ENCODE measurements around the gene AP5B1.

Gene AP5B1, protein sequence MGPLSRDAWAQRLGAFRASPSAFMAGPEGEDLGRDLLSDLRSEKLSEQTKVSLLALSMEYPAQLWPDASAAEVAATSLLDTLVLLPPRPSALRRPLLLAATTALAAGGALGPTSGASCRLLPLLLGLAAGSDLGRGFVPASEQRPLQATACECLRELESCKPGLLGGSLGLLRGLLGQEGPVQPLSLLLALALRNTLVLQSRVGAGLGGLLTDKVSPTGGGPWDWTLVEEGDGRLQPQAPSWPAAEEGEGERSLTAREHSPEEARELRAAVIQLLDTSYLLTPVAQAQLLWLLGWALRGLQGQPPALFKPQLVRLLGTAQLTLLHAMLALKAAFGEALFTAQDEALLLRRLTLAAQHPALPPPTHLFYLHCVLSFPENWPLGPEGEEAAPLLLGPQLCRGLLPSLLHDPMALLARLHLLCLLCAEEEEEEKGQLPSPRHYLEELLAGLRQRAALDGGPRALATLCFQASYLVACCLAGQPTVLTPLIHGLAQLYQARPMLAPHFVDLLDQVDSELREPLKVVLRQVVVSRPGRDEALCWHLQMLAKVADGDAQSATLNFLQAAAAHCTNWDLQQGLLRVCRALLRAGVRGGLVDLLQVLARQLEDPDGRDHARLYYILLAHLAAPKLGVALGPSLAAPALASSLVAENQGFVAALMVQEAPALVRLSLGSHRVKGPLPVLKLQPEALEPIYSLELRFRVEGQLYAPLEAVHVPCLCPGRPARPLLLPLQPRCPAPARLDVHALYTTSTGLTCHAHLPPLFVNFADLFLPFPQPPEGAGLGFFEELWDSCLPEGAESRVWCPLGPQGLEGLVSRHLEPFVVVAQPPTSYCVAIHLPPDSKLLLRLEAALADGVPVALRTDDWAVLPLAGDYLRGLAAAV

DNA sequence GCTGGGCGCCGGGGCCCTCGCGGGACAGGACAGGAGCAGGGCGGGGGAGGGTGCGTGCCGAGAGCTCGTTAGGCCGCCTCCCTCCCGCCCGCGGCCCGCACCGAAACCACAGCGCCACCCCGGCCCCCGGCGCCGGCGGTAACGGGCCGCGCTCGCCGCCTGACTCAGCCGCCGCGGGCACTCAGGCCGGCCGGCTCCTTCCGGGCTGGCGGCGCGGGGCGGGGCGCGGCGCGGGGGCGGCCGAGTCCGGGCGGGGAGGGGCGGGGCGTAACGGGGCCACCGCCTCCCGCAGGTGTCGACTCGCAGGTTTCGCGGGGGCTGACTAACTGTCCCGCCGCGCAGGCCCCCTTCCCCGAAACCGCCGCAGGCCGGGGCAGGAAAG is at the start of gene AP5B1:
TSS of gene AP5B1 (minus strand) at position 207 of the 382 bp plus-strand sequence. CDS start 385 bp downstream, outside the sequence.
- peak; percentile 43 for DNase-seq (ENCODE audit: low spot score)

DNA sequence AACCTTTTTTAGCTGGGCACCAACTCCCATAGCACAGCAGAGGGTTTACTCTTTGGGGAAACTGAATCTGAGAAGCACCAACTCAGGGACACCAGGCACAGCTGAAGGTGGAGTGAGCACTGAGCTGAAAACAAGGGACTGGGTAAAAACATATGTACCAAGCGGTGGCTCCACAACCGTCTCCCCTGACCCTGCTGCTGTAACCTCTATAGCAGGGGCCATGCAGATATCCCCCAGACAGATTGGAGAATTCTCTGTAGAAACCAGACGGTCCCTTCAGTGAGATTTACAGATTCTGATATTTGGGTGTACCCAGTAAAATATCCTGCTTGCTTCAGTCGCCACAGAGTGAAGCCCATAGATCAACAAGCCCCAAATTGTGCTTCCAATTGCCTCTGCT is 48.7 kb upstream of the AP5B1 start:
- DNase-seq (ENCODE audit: low spot score), result no peak

DNA sequence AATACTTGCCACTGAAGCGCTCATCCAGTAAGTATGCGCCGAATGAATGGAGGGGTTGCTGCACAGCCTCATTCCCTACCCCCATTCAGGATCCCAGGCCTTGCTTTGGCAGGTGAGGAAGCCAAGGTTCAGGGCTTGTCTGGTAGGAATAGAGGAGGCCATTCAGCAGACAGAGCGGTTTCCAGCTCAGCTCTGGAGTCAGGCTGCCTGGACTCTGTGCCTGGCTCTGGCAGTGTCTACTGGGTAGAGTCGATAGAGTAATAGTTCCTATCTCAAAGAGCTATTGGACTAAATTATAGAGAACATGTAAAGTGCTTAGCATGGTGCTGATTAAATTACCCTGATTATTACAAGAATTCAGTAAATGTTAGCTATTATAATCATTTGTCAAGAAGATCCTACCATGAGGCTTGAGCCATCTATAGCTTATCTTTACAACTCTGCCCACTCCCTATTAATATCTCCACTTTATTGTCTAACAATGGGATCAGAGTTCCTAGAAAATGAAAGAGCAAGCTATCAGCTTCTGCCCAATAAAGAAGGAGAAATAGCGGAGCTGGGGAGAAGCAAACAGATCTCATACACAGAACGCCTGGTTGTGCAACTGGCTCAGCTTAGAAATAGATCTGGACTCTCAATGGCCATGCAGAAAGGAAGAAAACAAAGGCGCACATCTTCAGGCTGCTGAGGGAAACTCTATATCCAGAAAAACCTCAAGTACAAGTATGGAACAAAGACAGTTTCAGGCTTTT is 46.4 kb upstream of the AP5B1 start:
- no peak for DNase-seq (ENCODE audit: low spot score)

DNA sequence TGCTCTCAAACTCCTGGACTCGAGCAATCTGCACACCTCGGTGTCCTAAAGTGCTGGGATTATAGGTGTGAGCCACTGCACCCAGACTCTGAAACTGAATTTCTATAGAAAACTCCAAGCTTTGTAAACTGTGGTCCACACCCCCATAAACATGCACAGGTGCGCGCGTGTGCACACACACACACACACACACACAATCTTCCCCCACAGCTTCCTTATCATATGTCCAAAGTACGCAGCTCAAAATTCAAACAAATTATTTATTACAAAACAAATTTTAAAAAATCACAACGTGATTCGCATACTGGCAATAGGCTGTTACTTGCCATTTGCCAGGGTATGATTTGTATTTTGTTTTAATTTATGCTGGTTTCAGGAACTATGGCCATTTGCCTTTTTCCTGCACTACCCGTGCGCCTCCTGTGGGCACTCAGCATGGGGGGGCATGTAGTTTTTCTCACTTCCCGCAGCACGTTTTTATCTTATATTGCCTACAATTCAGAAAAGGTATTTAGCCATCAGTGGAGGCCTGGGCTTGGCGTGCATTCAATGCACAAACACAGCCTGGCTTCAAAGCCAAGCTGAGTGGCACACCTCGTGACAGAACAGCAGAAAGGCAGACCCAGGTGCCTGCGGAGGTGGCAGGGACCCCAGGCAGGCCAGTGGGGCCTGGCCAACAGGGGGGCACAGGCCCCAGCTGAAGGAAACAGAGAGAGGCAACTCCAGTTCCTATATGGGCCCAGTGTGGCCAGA is 42.2 kb upstream of the AP5B1 start:
- DNase-seq (ENCODE audit: low spot score), result no peak

- no peak for DNase-seq (ENCODE audit: low spot score)
Measured at GRCh38 chr11:65821107-65821506, 40.3 kb upstream of the AP5B1 start.

DNA sequence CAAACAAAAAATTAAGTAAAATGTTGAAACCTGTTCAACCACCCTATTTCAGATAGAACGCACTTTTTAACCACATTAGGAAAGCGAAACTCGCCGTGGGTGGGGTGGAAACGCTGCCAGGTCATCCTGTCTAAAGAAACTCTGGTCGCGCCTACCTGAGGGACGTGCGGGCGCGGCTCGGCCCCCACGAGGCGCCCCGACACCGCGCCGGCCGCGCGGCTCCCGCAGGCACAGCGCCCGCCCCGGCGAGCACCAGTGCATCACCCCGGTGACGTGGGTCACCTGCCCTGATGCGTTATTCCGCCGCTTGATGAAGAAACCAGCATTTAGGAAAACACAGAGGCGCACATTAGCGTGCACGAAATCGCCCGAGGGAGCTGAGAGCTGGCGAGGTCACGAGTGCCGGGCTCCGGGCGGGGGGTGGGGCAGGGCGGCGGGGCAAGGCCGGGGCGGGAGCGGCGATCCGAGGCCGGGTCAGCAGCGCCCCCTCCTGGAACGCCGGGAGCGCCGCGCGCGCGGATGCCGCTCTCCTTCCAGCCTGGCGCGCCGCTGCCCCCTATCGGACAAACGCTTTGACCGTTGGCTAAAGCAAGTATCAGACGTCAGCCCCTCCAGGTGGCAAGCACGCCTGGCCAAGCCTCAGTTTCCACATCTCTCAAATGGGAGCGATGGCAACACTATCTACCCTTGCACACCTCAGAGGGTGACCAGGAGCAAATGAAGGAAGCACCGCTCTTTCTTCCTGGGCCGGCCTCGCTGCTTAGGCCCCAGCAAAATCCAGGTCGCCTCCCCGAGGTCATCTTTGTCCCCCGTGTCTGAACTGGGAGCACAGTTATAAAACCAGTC is 37.3 kb upstream of the AP5B1 start:
- peak; percentile 86 for DNase-seq (ENCODE audit: low spot score)

GRCh38 chr11:65817312-65817834 is 36.6 kb upstream of the AP5B1 start:
- DNase-seq (ENCODE audit: low spot score), result peak; percentile 22

DNA sequence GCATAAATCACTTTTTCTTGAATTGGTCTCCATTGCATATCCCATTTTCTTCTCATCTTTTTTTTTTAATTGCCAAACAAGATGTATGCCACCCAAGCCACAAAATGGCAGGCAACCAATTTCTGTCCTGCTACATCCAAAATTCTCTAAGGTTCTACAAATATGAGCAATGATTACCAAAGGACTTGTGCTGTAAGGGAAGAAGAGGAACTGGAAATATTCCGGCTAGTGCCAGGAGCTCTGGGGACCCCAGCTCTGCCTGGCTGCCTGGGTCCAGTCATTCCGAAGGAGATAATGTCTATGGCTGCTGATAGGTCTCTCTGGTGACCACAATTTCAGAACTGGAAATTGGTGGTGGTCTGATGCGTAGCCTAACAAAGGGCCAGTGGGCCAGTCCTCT is 35.9 kb upstream of the AP5B1 start:
- DNase-seq (ENCODE audit: low spot score), result no peak

DNA sequence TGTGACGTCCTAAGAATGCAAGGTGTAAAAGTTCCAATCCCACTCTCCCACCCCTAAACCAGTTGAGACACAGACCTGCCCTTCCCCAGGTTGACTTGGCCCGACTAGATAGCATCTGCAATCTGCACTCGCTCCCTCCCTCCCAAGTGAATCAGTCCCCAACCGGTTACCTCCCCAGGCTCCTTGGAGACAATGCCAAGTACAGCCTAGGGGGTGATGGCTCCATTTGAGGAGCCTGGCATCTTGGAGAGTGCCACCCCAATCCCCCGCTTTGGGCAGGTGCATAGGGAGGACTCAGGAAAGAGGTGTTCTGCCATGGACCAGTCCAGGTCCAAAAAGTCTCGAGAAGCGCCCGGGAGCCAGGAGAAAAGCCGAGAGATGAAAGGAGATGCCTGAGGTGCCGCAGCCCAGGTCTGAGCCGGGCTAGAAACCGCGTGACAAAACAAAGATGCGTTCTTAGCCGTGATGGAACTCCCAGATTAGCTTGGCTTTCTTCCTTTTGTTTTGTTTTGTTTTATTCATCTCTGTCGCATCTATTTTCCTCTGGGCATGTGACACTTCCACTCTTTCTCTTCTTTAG is 34.3 kb upstream of the AP5B1 start:
- DNase-seq (ENCODE audit: low spot score), result no peak

DNA sequence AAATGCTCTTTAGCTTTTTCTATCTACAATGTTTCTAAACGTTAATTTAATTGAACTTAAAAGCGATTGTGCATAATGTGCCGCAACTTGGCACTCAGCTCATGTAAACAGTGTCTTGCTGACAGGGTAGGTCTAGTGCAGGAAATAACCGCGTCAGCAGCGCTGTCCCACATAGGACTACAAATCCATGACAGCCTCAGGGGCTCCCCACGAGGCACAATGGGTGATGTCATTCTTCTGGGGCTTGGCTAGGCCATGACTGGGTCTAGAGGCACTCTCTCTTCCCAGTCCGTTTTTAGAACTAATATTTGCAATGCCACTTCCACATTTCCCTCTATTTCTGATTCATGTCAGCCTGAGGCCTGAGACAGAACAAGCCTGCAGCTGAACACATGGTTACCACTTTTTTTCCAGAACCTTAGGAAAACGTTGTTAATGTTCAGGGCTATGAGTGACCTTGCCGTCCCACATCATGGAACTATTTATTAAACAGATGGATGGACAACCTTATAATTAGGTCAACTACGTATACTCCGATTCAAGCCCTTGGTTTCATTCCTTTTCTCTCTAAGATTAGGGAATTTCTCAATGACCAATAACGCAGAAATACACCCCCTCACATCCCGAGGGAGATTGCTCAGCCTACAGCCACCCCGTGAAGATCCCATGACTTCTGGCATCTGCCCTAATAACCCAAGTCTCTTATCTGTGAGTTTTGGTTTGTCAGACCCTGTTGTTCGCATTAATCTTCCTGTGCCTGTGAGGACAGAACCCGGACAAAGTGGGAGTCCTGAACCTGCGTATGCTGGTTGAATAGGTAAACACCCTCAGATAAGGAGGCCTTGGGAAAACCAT is 33.6 kb upstream of the AP5B1 start:
- DNase-seq (ENCODE audit: low spot score), result no peak

DNA sequence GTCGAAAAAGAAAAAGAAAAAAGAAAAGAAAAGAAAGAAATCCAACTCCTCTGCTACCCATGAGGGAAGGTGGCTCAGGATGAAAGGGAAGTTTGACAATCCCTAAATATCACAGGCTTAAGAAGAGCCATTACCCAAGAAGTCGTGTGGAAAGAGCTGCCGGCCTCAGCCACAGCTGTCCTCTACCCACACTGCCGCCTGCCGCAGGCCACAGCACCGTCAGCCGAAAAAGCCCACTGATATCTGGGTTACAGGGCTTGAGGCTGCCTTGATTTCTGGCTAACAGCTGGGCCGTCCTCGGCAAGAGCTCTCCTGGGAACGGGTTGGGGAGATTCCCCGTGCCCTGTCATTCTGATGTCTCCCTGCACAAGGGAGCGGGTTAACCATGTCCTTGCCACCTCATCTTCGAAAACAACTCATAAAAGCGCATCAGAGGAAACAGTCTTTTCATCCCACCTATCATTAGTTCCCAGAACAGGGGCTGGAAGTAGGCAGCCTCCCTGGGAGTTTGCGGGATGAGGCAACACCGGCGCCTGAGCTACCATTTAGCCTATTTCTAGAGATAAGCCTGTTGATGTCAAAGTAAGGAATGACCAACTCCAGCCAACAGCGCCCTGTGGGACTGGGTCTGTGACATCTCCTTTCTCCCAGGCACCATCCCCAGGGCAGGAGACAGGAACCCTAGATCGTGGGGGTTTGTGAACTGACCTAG is 31.1 kb upstream of the AP5B1 start:
- DNase-seq (ENCODE audit: low spot score), result no peak

GRCh38 chr11:65810046-65810868 is 29.5 kb upstream of the AP5B1 start:
- peak; percentile 56 for DNase-seq (ENCODE audit: low spot score)

GRCh38 chr11:65809496-65809895 is 28.7 kb upstream of the AP5B1 start:
- DNase-seq (ENCODE audit: low spot score), result no peak

DNA sequence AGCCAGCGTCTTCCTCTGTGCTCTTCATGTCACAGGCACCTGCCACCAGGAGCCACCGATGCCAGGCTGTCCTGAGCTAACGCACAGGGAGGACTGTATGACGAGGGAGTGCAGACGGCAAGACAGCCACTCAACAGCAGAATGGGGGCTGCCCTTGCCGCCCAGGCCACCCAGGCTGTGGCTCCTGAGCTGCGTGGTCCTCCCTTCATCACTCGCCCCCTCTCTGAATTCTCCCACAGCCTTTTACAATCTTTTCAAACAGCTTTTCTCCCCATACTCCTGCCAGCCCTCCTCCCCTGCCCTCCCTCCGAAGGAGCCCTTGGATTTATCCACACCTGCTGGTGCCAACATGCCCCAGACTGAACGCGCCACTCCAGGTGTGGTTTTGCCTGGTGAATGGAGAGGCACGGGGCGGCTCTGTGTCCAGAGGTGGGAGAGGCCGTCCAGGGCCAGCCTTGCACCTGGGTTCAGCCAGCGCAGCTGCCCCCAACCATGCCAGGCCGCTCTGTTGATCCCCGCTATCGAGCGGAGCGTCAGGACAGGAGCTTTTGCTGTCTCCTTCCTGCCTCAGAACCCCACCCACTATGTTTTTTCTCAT is 28.1 kb upstream of the AP5B1 start:
- no peak for DNase-seq (ENCODE audit: low spot score)

DNA sequence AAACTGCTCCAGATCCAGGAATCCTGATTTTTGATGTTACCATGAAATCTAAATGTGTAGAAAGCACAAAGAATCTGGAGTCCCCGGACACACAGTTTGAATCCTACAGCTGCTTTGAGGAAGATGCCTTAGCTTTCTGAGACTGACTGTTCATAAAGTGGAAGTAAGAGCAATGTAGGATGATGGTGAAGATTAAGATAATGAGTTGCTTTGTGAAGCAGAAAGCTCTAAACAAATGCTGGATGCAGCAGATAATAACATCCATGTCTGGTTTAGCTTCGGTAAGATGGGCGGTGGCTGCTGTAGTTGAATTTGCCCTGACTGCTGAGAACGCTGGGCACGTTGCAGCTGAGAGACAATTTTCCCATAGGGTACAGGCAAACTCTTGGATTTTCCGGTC is 26.2 kb upstream of the AP5B1 start:
- no peak for DNase-seq (ENCODE audit: low spot score)

DNA sequence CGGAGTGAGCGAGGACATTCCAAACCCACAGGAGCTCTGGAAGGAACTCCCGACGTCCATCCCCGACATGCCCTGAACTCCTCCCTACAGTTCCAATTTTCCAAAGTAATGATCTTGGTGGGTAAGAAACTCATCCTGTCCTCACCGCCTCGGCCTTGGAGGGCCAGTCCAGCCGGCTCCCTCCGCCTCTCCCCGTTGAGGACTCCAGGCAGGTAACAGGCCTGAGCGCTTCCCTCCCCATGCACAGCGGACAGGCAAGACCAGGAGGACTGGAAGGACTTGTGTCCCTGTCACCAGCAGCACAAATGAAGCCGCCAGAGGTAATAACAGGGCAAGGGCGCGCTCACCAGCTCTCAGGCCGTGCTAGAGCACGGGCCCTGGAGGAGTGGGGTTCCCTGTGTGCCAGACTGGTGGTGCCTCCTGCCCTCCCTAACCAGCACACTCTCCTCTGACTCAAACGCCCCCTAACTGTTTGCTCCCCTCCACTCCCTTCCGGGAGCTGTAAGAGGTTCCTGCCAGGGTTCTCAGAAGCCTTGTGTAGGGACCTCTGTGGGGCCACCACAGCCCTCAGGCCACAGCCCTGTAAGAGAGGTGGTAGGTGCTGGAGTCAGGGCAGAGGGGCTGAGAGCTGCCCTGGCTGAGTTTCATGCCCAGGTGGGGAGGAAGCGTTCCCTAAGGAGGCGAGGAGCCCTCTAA is 23.2 kb upstream of the AP5B1 start:
- no peak for DNase-seq (ENCODE audit: low spot score)

DNA sequence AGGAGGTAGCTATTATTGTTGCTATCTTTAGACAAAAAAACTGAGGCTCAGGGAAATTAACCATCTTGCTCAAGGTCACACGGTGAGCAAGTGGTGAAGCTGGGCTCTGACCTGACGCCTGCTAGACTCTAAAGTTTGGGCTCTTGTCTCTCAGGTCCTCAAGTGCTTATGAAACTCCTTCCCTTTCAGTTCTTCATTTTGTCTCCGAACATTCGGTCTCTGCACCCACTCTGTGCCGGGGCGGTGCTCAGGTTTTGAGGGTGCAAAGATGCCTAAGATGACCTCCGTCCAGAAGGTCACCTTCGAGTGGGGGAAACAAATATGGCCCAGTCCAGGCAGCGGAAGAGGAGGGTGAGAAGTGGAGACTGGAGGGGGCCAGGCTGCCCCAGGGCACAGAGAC is 22.1 kb upstream of the AP5B1 start:
- no peak for DNase-seq (ENCODE audit: low spot score)
